HG02678 (cell line): ENCODE data around the gene METTL24.

Source experiments
- ATAC-seq: cut with Tn5 transposase; IDR thresholded peaks from one replicate; pipeline ENCODE4 v1.9.1; 2021; ENCODE audit warnings: mild to moderate bottlenecking, moderate library complexity; ENCODE audit not compliant: unreplicated experiment

METTL24 gene

GRCh38 chr6:110211753-110212152 lies 146.4 kb downstream of the METTL24 start:
- no peak for ATAC-seq

- ATAC-seq: no peak
Observed at GRCh38 chr6:110207652-110208051, 150.5 kb downstream of the METTL24 start.

GRCh38 chr6:110201151-110201884 lies 156.8 kb downstream of the METTL24 start:
- no peak for ATAC-seq

GRCh38 chr6:110198561-110198960 lies 159.6 kb downstream of the METTL24 start:
- ATAC-seq: no peak

GRCh38 chr6:110196874-110197273 lies 161.3 kb downstream of the METTL24 start:
- ATAC-seq: no peak

GRCh38 chr6:110195639-110196038 lies 162.5 kb downstream of the METTL24 start:
- no peak for ATAC-seq
